RPMI7951 (cell line): ENCODE data around the gene SLIT3. TPM values are rescaled to one million over a fixed set of nuclear protein-coding genes. Genes with fewer than 3 reads are reported as not detected.

Experiments used
- DNase-seq: peaks from one replicate; pipeline ENCODE4 v3.0.0-alpha.2; 2012; ENCODE audit warnings: low read depth
- total RNA-seq: library from RNA; depleted of rRNA; stranded (reverse); fragments of >200 nt; shearing (Covaris generic); gene quantifications from 2 replicates; pipeline ENCODE4 v1.2.3, GENCODE V29; 2014

The SLIT3 gene
- total RNA-seq, 1 experiment from 2014 or later = 0.72 TPM

- no peak for DNase-seq
Observed at GRCh38 chr5:168865968-168866367, 435.0 kb downstream of the SLIT3 start.

DNA sequence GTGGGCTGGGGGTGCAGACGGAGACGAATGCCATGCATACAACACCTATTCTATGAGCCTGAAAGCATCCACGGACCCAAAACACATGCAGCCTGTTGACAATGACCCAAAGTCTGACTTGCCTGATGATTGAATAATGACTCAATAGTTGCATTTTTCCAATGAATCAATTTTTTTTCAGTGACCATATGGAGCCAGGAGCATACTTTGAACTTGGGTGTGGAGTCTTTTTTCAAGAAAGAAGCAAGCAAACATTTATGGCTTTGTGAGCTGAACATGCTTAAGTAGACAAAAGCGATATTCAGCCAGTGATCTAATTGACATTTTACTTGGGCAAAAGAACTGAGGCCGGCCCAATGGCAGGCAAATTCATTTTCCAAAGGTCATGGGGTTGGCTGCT is 437.9 kb downstream of the SLIT3 start:
- no peak for DNase-seq

DNA sequence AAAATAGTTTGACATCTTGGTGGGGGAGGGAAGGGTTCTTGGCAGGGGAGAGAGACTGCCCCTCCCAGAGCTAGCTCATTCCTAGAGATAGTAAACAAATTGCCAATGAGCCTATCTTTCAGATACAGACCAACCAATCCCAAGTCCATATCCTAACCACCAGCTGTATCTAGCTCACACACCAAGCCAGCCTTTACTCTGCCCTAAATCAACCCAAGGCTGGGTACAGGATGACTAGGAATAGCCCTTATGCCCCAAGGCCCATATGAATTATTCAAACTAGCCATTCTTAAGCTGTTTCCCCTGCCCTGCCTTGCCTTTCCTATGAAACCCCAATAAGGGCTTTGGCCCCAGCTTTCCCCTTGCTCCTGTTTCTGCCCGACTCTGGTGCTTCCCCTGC is 440.4 kb downstream of the SLIT3 start:
- DNase-seq = no peak

- no peak for DNase-seq
Observed at GRCh38 chr5:168860081-168860480, 440.9 kb downstream of the SLIT3 start.

DNA sequence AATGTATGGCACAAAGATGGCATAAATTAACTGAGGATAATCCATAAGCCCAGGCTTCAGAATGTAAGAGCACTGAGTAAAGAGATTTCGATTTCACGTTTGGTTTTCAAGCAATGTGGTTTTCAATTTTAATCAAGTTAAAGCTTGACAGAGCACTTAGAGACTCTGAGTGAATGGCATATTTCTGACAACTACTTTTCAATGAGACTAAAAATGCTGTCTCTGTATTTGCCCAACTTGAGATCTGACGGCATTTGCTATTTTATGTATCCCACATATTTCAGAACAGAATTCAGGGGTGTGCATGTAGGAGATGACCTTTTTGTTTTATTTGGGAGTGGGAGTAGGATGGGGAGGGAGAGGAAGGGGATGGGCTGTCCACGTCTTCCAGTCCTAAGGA is 441.5 kb downstream of the SLIT3 start:
- no peak for DNase-seq

DNA sequence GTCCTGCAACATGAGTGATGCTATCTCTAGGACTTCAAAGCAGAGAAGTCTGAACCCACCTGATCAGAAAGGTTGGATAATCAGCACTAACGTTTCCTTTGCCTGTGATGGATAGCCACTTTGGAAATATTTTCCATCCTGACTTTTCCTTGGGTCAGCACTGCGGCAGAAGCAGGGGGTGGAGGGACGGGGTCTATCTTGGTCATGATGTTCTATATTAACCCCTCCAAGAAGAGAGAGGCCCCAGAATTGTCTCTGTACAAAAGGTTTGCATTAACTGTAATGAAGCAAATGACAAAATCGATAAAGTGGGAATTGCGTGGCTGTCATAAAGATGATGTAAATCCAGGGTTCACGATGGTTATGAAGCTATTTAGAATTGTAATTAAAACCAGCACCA is 441.9 kb downstream of the SLIT3 start:
- no peak for DNase-seq

GRCh38 chr5:168858371-168858770 is 442.6 kb downstream of the SLIT3 start:
- no peak for DNase-seq

- no peak for DNase-seq
Observed at GRCh38 chr5:168853972-168854371, 447.0 kb downstream of the SLIT3 start.

- no peak for DNase-seq
Observed at GRCh38 chr5:168852329-168852728, 448.6 kb downstream of the SLIT3 start.

DNA sequence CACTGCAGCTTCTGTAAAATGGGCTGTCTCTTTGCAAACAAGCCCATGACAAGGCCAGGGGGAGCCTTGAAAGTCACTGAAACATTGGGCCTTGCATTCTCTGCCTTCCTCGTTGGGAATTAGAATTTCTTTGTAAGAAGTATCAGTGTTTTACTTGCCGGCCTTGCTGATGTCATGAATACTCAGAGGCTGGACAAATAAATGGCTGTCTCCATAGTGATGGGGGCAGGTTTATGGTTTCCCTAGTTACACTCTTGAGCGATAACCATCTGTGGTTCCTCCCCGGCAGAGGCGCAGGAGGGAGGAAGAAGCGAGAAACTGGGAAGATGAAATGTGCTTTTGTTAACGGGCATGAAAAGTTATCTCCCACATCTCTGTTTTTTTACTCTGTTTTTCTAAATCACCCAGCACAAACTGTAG is 449.0 kb downstream of the SLIT3 start:
- peak; percentile 64 for DNase-seq

- DNase-seq = no peak
Observed at GRCh38 chr5:168850683-168851082, 450.3 kb downstream of the SLIT3 start.

- no peak for DNase-seq
Observed at GRCh38 chr5:168848569-168848968, 452.4 kb downstream of the SLIT3 start.

DNA sequence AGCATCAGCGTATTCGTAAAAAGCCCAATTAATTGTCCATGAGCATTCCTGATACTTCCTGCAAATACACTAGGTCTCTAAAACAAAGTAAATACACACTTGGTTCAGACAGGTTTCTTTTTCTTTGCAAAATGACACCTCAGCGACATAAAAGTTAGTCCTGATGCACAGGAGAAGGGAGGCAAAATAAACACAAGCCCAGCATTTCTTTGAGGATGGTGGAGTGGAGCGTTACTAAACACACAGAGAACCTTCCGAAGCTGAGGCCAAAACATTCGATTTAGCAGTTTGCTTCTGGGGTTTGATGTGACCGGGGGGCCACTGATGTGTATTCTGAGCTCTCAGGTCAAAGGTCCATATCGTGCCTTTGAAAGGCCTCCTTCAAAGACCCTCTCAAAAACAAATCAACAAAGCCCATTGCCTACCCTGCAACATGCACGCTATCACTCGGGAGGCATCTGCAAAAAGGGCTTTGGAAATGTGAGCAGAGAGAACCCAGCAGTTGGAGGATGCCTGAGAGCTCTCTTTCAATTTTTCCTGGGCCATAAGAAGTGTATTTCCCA is 453.3 kb downstream of the SLIT3 start:
- DNase-seq = no peak

- no peak for DNase-seq
Observed at GRCh38 chr5:168844922-168845296, 456.0 kb downstream of the SLIT3 start.

- DNase-seq = no peak
Observed at GRCh38 chr5:168844016-168844921, 456.7 kb downstream of the SLIT3 start.

DNA sequence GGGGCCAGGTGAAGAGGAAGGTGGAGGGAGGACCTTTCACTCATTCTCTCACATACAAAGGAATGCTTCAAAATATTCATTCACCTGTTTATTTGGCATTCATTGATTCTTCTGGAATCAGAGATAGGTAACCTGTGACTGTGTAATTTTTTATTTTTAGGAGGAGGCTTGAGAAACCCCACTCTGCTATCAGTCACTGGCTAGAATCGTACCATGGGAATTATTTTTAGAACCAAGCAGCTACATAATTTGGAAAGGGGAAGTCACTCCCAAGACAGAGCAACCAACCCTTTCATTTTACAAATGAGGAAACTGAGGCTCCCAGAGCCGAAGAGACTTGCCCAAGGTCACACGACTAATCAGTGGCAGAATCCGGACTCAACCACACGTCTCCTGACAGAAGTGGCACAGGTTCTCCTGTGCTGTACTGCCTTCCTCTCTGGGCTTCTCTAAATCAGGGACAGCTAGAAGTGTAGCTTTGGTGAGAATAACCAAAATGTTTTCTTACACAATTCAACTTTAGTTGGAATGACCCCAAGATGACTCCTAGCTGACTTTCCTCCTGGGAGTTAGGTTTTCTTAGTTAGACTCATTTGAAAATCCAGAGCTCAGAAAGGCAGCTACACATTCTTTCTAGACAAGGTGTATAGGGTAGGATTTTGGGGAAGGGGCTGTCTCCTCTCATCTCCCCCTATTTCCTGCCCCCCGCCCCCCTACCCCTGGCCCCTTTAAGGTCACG is 457.5 kb downstream of the SLIT3 start:
- no peak for DNase-seq

DNA sequence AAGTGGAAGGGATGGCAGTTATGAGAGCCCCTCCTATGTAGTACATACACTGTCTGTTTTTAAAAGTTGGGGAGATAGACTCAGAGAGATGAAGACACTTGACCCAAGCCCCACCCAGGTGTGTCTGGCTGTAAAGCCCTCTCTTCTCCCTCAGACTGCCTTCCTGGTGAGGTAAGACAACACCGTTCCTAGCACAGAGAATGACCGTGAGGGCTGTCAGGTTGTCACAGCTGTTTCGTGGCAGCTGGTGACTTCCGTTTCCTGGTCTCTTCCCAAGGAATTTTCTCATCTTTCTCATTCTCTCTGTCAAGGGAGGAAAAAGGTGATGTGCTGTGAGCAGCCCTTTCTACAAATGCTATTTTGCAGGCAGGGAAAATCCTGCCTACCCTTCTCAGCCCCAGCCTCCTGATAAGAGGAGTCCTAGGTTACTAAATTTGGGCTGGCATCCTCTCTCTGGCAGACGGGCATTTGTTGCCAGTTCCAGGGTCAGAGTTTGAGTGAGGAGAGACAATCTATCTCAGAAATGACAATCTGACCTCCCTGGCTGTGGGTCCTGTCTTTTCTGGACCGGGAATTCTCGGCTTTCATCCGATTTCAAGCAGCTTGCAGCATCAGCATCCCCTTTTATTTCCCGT is 458.3 kb downstream of the SLIT3 start:
- DNase-seq = no peak

GRCh38 chr5:168837852-168838251 is 463.1 kb downstream of the SLIT3 start:
- no peak for DNase-seq

DNA sequence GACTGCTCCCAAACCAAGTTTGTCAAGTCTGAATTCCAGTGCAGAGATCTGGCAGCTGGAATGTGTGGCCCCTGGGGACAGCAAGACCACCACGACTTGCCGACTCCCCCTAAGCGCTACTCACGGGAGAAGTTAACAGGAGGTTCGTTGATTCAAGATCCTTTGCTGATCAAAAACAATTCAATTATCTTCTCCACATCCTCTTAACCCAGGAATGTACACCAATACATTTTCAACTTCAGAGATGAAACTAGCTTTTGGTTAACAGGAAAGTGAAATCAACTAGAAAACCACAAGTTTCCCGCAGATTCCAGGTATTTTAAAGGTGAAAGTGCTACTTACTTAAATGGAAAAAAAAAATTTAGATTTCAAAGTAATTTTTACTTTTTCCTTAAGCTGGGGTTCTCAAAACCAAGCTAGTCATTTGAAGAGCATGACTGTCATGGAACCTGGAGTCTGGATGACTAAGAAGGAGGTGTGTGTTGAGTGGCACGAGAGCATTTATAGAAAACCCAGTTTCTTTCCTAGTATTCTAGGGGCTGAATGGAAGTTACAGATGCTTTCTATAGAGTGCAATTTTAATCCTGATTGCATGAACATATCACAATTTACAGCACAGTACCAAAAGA is 464.2 kb downstream of the SLIT3 start:
- DNase-seq = no peak

- no peak for DNase-seq
Observed at GRCh38 chr5:168833936-168834335, 467.0 kb downstream of the SLIT3 start.

DNA sequence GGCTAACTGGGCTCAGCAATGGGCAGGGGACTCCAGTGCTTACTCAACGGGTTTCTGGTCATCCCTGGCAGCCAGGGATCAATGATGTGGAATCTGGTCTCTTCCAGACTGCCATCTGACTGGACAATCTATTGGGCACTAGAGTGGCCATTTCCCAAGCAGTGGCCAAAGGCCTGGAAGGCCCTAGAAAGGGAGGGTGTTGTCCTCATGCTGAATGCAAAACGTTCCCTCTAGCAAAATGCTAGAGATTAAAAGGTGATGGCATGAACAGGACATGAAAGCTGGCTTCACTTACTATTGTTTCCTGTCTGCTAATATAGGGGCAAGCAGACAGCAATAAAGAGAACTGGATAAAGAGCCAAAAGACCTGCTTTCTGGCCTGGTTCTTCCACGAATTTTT is 467.6 kb downstream of the SLIT3 start:
- no peak for DNase-seq

GRCh38 chr5:168832308-168832707 is 468.6 kb downstream of the SLIT3 start:
- no peak for DNase-seq
